ENCODE results near the gene WDR33. TPM values are rescaled to one million over a fixed set of nuclear protein-coding genes. Genes with fewer than 3 reads are reported as not detected.

WDR33 gene
- total RNA-seq, 4 donors from 2014 or later: 35.2 to 48.0 (median 36.6) TPM

- Histone ChIP-seq H3K36me3 (no peaks in the 10 kb centered on the region), H3K27ac (no peak overlapping the region), H3K9me3 (no peaks in the 10 kb centered on the region), H3K27me3 (no peaks in the 10 kb centered on the region), H3K4me1 (peaks cover 0 to 26% (median 8%) of the 10 kb centered on the region in 4 donors), H3K4me3 (no peak overlapping the region)
- DNase-seq: no peak
- 85 to 88% methylated on average over 3 of the region's 3 CpGs for WGBS, 2 donors (ENCODE audit: low coverage in 1 of 2)
- no peak for TF ChIP-seq POLR2A (IDR thresholded peaks at IDR 0.05)
- no peak for TF ChIP-seq CTCF (IDR thresholded peaks at IDR 0.05)
- no peak for TF ChIP-seq EP300 (IDR thresholded peaks at IDR 0.05; ENCODE audit: low read depth)
- TF ChIP-seq POLR2AphosphoS5 (IDR thresholded peaks at IDR 0.05): no peak
- in situ Hi-C loops (cut with MboI; ENCODE audit: low pct_ligation_motif_present in 1 of 4, low pct_unique_long_range_greater_than_20kb in 1 of 4, low sequenced_read_pairs in 3 of 4) (no loop called here), intact Hi-C loops (cut with DNase I; ENCODE audit: low total_unique reads) (no loop called here)
Measured at GRCh38 chr2:127735537-127736399, 75.2 kb downstream of the WDR33 start.

GRCh38 chr2:127735044-127735443, 75.9 kb downstream of the WDR33 start:
- intact Hi-C loops (cut with DNase I; ENCODE audit: low total_unique reads) (no loop called here), in situ Hi-C loops (cut with MboI; ENCODE audit: low pct_ligation_motif_present in 1 of 4, low pct_unique_long_range_greater_than_20kb in 1 of 4, low sequenced_read_pairs in 3 of 4) (no loop called here)
- H3K27ac ChIP-seq: no peak overlapping the region
- no peak for DNase-seq
- TF ChIP-seq CTCF (IDR thresholded peaks at IDR 0.05) (no peak), POLR2AphosphoS5 (IDR thresholded peaks at IDR 0.05) (no peak), POLR2A (IDR thresholded peaks at IDR 0.05) (no peak), EP300 (IDR thresholded peaks at IDR 0.05; ENCODE audit: low read depth) (no peak)
- 52 to 64% methylated on average over 2 of the region's 2 CpGs for WGBS, 2 donors (ENCODE audit: low coverage in 1 of 2)
- H3K4me1 ChIP-seq: peaks cover 0 to 26% (median 8%) of the 10 kb centered on the region in 4 donors
- no peaks in the 10 kb centered on the region for H3K9me3 ChIP-seq
- H3K4me3 ChIP-seq: no peak overlapping the region
- no peaks in the 10 kb centered on the region for H3K27me3 ChIP-seq
- no peaks in the 10 kb centered on the region for H3K36me3 ChIP-seq

GRCh38 chr2:127733816-127734537, 77.0 kb downstream of the WDR33 start:
- H3K4me1 ChIP-seq: peaks cover 0 to 26% (median 8%) of the 10 kb centered on the region in 4 donors
- DNase-seq: no peak

More at GRCh38 chr2:127733816-127734537, 77.0 kb downstream of the WDR33 start:
- peak overlapping the region in 1 of 4 donors; percentile 0 for H3K27ac ChIP-seq
- no peaks in the 10 kb centered on the region for H3K36me3 ChIP-seq
- H3K9me3 ChIP-seq: no peaks in the 10 kb centered on the region
- H3K4me3 ChIP-seq: no peak overlapping the region
- in situ Hi-C loops (cut with MboI; ENCODE audit: low pct_ligation_motif_present in 1 of 4, low pct_unique_long_range_greater_than_20kb in 1 of 4, low sequenced_read_pairs in 3 of 4): no loop called here
- 51% methylated on average over 4 to 5 of the region's 5 CpGs for WGBS, 2 donors (ENCODE audit: low coverage in 1 of 2)
- TF ChIP-seq POLR2AphosphoS5 (IDR thresholded peaks at IDR 0.05) (no peak), CTCF (IDR thresholded peaks at IDR 0.05) (no peak), POLR2A (IDR thresholded peaks at IDR 0.05) (no peak), EP300 (IDR thresholded peaks at IDR 0.05; ENCODE audit: low read depth) (no peak)
- intact Hi-C loops (cut with DNase I; ENCODE audit: low total_unique reads): no loop called here
- no peaks in the 10 kb centered on the region for H3K27me3 ChIP-seq
